WTC11 (cell line): ENCODE data around the gene RHEB. TPM values are rescaled to one million over a fixed set of nuclear protein-coding genes. Genes with fewer than 3 reads are reported as not detected.

ENCODE experiments used
- ATAC-seq: fragments of 200-7000 bp; cut with Tn5 transposase; 2 replicates; pipeline ENCODE4 v1.10.0; 2021; ENCODE audit warnings: mild to moderate bottlenecking, moderate library complexity
- CTCF ChIA-PET: fragments of 300-600 bp; sonication (Branson Sonifier 250); formaldehyde crosslinking; loops from one replicate; lab custom pipeline; 2021; ENCODE audit warnings: antibody characterized with exemption; lab: Charles Lee
- POLR2A ChIA-PET: fragments of 350-600 bp; sonication (Branson Sonifier 250); formaldehyde crosslinking; loops from one replicate; lab custom pipeline; 2021; ENCODE audit warnings: antibody characterized with exemption; lab: Charles Lee
- DNase-seq: peaks from one replicate; pipeline ENCODE4 v3.0.0; 2021; ENCODE audit warnings: low spot score
- H3K27ac Mint-ChIP-seq: 2 replicates; pipeline ENCODE4 v1.8.0; 2021; ENCODE audit warnings: mixed read lengths
- H3K27me3 Mint-ChIP-seq: 2 replicates; pipeline ENCODE4 v1.8.0; 2021; ENCODE audit warnings: low read depth, mild to moderate bottlenecking, moderate library complexity, mixed read lengths
- H3K36me3 Mint-ChIP-seq: 2 replicates; pipeline ENCODE4 v1.8.0; 2021; ENCODE audit warnings: mixed read lengths
- H3K4me1 Mint-ChIP-seq: 2 replicates; pipeline ENCODE4 v1.8.0; 2022; ENCODE audit warnings: mixed read lengths
- H3K4me3 Mint-ChIP-seq: 2 replicates; pipeline ENCODE4 v1.8.0; 2021; ENCODE audit warnings: mild to moderate bottlenecking, moderate library complexity, mixed read lengths
- H3K9me3 Mint-ChIP-seq: 2 replicates; pipeline ENCODE4 v1.8.0; 2021; ENCODE audit warnings: mixed read lengths
- CREM ChIP-seq: sonication (generic); formaldehyde crosslinking; IDR thresholded peaks from 2 replicates; pipeline ENCODE4 v1.8.1; 2022; ENCODE audit warnings: mild to moderate bottlenecking, missing genetic modification reagents, moderate library complexity
- ELF4 ChIP-seq: sonication (generic); formaldehyde crosslinking; IDR thresholded peaks from 2 replicates; pipeline ENCODE4 v1.8.1; 2022; ENCODE audit warnings: low read depth, mild to moderate bottlenecking, moderate library complexity, missing genetic modification reagents
- FOXP1 ChIP-seq: sonication (generic); formaldehyde crosslinking; IDR thresholded peaks from 2 replicates; pipeline ENCODE4 v1.8.0; 2022; ENCODE audit warnings: missing genetic modification reagents, mild to moderate bottlenecking, moderate library complexity, borderline replicate concordance
- GRHL2 ChIP-seq: fragments of 250-450 bp; sonication (Bioruptor Pico); IDR thresholded peaks from 2 replicates; pipeline ENCODE4 v1.8.0; 2022; ENCODE audit warnings: mild to moderate bottlenecking, moderate library complexity; ENCODE audit not compliant: insufficient replicate concordance, severe bottlenecking
- HMGA2 ChIP-seq: fragments of 250-450 bp; sonication (Bioruptor Pico); IDR thresholded peaks from 2 replicates; pipeline ENCODE4 v1.4.0; 2021; ENCODE audit warnings: mild to moderate bottlenecking, moderate library complexity
- JUN ChIP-seq: sonication (generic); formaldehyde crosslinking; IDR thresholded peaks from 2 replicates; pipeline ENCODE4 v1.8.0; 2023; ENCODE audit warnings: mild to moderate bottlenecking, missing genetic modification reagents
- MXD4 ChIP-seq: fragments of 250-450 bp; sonication (Bioruptor Pico); IDR thresholded peaks from 2 replicates; pipeline ENCODE4 v1.8.0; 2021; ENCODE audit warnings: mild to moderate bottlenecking, moderate library complexity, borderline replicate concordance
- MYBL2 ChIP-seq: sonication (generic); formaldehyde crosslinking; IDR thresholded peaks from 2 replicates; pipeline ENCODE4 v1.8.1; 2023; ENCODE audit warnings: mild to moderate bottlenecking, moderate library complexity, missing genetic modification reagents
- NR1H2 ChIP-seq: sonication (generic); formaldehyde crosslinking; IDR thresholded peaks from 2 replicates; pipeline ENCODE4 v1.9.0; 2021; ENCODE audit warnings: mild to moderate bottlenecking, moderate library complexity, missing genetic modification reagents
- TEAD4 ChIP-seq: sonication (generic); formaldehyde crosslinking; IDR thresholded peaks from 2 replicates; pipeline ENCODE4 v1.8.0; 2022; ENCODE audit warnings: mild to moderate bottlenecking, missing genetic modification reagents
- ZNF121 ChIP-seq: sonication (generic); formaldehyde crosslinking; IDR thresholded peaks from 2 replicates; pipeline ENCODE4 v1.8.0; 2023; ENCODE audit warnings: missing genetic modification reagents
- ZNF219 ChIP-seq: sonication (generic); formaldehyde crosslinking; IDR thresholded peaks from 2 replicates; pipeline ENCODE4 v1.8.0; 2023; ENCODE audit warnings: missing genetic modification reagents, mild to moderate bottlenecking, borderline replicate concordance
- total RNA-seq: library from RNA; stranded (reverse); gene quantifications from 3 replicates; pipeline ENCODE4 v1.2.3, GENCODE V29; 2021
- TF ChIP-seq, protein P1 (sequence below): sonication (generic); formaldehyde crosslinking; IDR thresholded peaks from 2 replicates; pipeline ENCODE4 v1.8.0; 2022; ENCODE audit warnings: mild to moderate bottlenecking, missing genetic modification reagents
- TF ChIP-seq, protein P2 (sequence below): sonication (generic); formaldehyde crosslinking; IDR thresholded peaks from 2 replicates; pipeline ENCODE4 v1.8.1; 2022; ENCODE audit warnings: low read depth, mild to moderate bottlenecking, moderate library complexity, missing genetic modification reagents, borderline replicate concordance
- TF ChIP-seq, protein P3 (sequence below): fragments of 250-450 bp; sonication (Bioruptor Pico); IDR thresholded peaks from 2 replicates; pipeline ENCODE4 v1.9.0; 2021; ENCODE audit warnings: mild to moderate bottlenecking
- TF ChIP-seq, protein P4 (sequence below): sonication (generic); formaldehyde crosslinking; IDR thresholded peaks from 2 replicates; pipeline ENCODE4 v1.8.1; 2023; ENCODE audit warnings: mild to moderate bottlenecking, missing genetic modification reagents
- TF ChIP-seq, protein P5 (sequence below): fragments of 250-450 bp; sonication (Bioruptor Pico); conservative IDR thresholded peaks from 2 replicates; pipeline ENCODE4 v1.9.0; 2021; ENCODE audit warnings: mild to moderate bottlenecking
- TF ChIP-seq, protein P6 (sequence below): sonication (generic); formaldehyde crosslinking; conservative IDR thresholded peaks from 2 replicates; pipeline ENCODE4 v1.8.1; 2023; ENCODE audit warnings: mild to moderate bottlenecking, low read depth, missing genetic modification reagents, moderate library complexity
- TF ChIP-seq, protein P7 (sequence below): sonication (generic); formaldehyde crosslinking; IDR thresholded peaks from 2 replicates; pipeline ENCODE4 v1.8.1; 2023; ENCODE audit warnings: mild to moderate bottlenecking, missing genetic modification reagents

RHEB gene
- total RNA-seq, 1 experiment from 2014 or later, result 133 TPM

DNA sequence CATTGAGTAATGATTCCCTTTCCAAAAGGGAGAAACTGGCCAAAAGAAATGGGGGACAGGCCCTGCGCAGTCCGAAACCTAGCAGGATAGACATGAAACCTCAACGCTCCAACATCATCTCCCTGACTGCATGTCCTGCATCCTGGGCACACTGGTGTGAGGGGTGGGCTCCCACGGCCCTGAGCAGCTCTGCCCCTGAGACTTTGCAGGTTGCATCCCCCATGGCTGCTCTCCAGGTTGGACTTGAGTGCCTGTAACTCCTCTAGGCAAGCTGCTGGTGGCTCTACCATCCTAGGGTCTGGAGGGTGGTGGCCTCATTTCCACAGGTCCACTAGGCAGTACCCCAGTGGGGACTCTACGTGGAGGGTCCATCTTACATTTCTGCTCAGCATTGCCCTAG is 63.4 kb downstream of the RHEB start (continued):
- TF ChIP-seq, protein P1, sequence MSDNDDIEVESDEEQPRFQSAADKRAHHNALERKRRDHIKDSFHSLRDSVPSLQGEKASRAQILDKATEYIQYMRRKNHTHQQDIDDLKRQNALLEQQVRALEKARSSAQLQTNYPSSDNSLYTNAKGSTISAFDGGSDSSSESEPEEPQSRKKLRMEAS, result no peak

DNA sequence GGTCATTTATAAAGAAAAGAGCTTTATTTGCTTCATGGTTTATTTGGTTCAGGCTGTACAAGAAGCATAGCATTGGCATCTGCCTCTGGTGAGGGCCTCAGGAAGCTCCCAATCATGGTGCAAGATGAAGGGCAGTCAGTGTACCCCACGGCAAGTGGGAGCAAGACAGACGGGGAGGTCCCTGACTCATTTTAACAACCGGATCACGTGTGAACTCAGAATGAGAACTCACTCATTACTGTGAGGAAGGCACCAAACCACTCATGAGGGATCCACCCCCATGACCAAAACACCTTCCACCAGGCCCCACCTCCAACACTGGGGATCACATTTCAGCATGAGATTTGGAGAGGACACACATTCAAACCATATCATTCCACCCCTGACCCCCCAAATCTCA is 64.0 kb downstream of the RHEB start:
- TF ChIP-seq ELF4 (CRISPR knock-in tag) (no peak), ZNF121 (CRISPR knock-in tag) (no peak), MYBL2 (CRISPR knock-in tag) (no peak), MXD4 (no peak), FOXP1 (CRISPR knock-in tag) (no peak), ZNF219 (no peak), CREM (CRISPR knock-in tag) (no peak), HMGA2 (CRISPR knock-in tag) (no peak), JUN (no peak), NR1H2 (CRISPR knock-in tag) (no peak), TEAD4 (CRISPR knock-in tag) (no peak), GRHL2 (CRISPR knock-in tag) (no peak)
- TF ChIP-seq, protein P2, sequence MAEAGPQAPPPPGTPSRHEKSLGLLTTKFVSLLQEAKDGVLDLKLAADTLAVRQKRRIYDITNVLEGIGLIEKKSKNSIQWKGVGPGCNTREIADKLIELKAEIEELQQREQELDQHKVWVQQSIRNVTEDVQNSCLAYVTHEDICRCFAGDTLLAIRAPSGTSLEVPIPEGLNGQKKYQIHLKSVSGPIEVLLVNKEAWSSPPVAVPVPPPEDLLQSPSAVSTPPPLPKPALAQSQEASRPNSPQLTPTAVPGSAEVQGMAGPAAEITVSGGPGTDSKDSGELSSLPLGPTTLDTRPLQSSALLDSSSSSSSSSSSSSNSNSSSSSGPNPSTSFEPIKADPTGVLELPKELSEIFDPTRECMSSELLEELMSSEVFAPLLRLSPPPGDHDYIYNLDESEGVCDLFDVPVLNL (CRISPR knock-in tag), result no peak
- TF ChIP-seq, protein P1, result no peak
- TF ChIP-seq, protein P3, sequence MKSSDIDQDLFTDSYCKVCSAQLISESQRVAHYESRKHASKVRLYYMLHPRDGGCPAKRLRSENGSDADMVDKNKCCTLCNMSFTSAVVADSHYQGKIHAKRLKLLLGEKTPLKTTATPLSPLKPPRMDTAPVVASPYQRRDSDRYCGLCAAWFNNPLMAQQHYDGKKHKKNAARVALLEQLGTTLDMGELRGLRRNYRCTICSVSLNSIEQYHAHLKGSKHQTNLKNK (CRISPR knock-in tag), result no peak
- TF ChIP-seq, protein P4, sequence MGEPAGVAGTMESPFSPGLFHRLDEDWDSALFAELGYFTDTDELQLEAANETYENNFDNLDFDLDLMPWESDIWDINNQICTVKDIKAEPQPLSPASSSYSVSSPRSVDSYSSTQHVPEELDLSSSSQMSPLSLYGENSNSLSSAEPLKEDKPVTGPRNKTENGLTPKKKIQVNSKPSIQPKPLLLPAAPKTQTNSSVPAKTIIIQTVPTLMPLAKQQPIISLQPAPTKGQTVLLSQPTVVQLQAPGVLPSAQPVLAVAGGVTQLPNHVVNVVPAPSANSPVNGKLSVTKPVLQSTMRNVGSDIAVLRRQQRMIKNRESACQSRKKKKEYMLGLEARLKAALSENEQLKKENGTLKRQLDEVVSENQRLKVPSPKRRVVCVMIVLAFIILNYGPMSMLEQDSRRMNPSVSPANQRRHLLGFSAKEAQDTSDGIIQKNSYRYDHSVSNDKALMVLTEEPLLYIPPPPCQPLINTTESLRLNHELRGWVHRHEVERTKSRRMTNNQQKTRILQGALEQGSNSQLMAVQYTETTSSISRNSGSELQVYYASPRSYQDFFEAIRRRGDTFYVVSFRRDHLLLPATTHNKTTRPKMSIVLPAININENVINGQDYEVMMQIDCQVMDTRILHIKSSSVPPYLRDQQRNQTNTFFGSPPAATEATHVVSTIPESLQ (CRISPR knock-in tag), result no peak
- TF ChIP-seq, protein P5, sequence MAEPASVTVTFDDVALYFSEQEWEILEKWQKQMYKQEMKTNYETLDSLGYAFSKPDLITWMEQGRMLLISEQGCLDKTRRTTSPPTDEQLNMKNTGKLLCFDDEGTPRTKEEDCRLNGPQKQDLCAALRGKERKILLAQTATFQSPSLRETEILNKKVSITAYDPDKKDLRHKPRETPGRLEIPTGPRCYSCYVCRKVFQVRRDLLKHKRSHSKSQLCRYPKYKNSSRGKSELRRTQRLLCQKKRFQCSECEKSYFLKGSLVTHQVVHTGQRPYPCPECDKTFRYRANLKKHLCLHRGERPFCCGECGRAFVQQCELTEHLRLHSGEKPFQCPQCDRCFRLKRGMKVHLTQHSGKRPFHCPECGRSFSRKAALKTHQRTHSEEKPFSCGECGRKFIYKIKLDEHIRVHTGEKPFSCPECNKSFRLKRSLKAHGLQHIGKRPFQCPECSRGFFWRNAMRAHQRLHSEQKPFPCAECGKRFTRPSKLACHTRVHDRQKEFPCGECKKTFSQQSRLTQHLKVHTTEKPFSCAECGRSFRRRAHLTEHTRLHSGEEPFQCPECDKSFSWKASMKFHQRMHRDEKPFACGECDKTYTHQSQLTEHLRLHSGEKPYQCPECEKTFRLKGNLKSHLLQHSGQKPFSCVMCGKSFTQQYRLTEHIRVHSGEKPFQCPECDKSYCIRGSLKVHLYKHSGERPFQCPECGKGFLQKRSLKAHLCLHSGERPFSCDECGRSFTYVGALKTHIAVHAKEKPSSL, result no peak
- TF ChIP-seq, protein P6, sequence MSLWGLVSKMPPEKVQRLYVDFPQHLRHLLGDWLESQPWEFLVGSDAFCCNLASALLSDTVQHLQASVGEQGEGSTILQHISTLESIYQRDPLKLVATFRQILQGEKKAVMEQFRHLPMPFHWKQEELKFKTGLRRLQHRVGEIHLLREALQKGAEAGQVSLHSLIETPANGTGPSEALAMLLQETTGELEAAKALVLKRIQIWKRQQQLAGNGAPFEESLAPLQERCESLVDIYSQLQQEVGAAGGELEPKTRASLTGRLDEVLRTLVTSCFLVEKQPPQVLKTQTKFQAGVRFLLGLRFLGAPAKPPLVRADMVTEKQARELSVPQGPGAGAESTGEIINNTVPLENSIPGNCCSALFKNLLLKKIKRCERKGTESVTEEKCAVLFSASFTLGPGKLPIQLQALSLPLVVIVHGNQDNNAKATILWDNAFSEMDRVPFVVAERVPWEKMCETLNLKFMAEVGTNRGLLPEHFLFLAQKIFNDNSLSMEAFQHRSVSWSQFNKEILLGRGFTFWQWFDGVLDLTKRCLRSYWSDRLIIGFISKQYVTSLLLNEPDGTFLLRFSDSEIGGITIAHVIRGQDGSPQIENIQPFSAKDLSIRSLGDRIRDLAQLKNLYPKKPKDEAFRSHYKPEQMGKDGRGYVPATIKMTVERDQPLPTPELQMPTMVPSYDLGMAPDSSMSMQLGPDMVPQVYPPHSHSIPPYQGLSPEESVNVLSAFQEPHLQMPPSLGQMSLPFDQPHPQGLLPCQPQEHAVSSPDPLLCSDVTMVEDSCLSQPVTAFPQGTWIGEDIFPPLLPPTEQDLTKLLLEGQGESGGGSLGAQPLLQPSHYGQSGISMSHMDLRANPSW (CRISPR knock-in tag), result no peak
- TF ChIP-seq, protein P7, sequence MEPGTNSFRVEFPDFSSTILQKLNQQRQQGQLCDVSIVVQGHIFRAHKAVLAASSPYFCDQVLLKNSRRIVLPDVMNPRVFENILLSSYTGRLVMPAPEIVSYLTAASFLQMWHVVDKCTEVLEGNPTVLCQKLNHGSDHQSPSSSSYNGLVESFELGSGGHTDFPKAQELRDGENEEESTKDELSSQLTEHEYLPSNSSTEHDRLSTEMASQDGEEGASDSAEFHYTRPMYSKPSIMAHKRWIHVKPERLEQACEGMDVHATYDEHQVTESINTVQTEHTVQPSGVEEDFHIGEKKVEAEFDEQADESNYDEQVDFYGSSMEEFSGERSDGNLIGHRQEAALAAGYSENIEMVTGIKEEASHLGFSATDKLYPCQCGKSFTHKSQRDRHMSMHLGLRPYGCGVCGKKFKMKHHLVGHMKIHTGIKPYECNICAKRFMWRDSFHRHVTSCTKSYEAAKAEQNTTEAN (CRISPR knock-in tag), result no peak
- no peak for DNase-seq
- ChIA-PET CTCF (no interaction called here), POLR2A (no interaction called here)
- peaks cover 73% of the 10 kb centered on the region for H3K4me1 Mint-ChIP-seq
- H3K36me3 Mint-ChIP-seq, result peaks cover 16% of the 10 kb centered on the region
- peaks cover 12% of the 10 kb centered on the region for H3K9me3 Mint-ChIP-seq
- ATAC-seq, result no peak
- H3K4me3 Mint-ChIP-seq, result no peak overlapping the region
- H3K27ac Mint-ChIP-seq, result peak overlapping the region; percentile 10; the same call in 1 of the 2 replicates
- peaks cover 8% of the 10 kb centered on the region for H3K27me3 Mint-ChIP-seq
